ENCODE measurements around the gene PSMD5.

DNA sequence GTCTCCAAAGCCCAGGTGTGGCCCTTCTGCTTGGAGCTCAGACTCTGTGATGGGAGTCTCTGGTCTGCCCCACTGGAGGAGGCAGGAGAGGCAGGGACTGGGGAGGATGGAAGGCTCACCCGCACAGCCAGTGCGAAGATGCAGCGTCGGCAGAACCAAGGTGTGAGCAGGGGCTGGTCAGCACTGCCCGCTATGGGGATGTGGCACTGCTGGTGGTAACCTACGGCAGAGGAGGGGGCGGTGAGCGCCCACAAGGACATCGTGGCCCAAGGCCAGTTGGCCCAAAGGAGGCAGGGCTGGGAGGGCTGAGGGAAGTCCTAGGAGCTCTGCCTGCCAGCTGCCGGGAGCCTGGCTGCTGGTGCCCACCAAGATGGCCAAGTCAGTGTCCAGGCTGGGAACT, 27.0 kb upstream of the PSMD5 start:
- TF ChIP-seq, protein P1, sequence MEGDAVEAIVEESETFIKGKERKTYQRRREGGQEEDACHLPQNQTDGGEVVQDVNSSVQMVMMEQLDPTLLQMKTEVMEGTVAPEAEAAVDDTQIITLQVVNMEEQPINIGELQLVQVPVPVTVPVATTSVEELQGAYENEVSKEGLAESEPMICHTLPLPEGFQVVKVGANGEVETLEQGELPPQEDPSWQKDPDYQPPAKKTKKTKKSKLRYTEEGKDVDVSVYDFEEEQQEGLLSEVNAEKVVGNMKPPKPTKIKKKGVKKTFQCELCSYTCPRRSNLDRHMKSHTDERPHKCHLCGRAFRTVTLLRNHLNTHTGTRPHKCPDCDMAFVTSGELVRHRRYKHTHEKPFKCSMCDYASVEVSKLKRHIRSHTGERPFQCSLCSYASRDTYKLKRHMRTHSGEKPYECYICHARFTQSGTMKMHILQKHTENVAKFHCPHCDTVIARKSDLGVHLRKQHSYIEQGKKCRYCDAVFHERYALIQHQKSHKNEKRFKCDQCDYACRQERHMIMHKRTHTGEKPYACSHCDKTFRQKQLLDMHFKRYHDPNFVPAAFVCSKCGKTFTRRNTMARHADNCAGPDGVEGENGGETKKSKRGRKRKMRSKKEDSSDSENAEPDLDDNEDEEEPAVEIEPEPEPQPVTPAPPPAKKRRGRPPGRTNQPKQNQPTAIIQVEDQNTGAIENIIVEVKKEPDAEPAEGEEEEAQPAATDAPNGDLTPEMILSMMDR (IDR thresholded peaks at IDR 0.05; ENCODE audit: insufficient read depth, low read length, poor library complexity, severe bottlenecking), result no peak
- no peak for TF ChIP-seq EZH2phosphoT487 (conservative IDR thresholded peaks at IDR 0.05; ENCODE audit: low read length)

All from SU-DHL-6 (cell line).